Stimulated activated CD8-positive, alpha-beta memory T cell treated with anti-CD3 and anti-CD28 coated beads, Interleukin-4, amount 100 ng/mL, for 24 hours (primary cell): ENCODE data around the gene OR4D2.
A peak's percentile ranks its signal among the peaks of the same experiment; 100 is the strongest.

ENCODE experiments used
- DNase-seq: peaks from one replicate; pipeline ENCODE4 v3.0.0-alpha.2; 2020; ENCODE audit warnings: low read depth

OR4D2 gene

GRCh38 chr17:58210922-58211321, 44.1 kb downstream of the OR4D2 start:
- no peak for DNase-seq

- no peak for DNase-seq
These were observed 48.9 kb downstream of the OR4D2 start for GRCh38 chr17:58215685-58216084.

DNA sequence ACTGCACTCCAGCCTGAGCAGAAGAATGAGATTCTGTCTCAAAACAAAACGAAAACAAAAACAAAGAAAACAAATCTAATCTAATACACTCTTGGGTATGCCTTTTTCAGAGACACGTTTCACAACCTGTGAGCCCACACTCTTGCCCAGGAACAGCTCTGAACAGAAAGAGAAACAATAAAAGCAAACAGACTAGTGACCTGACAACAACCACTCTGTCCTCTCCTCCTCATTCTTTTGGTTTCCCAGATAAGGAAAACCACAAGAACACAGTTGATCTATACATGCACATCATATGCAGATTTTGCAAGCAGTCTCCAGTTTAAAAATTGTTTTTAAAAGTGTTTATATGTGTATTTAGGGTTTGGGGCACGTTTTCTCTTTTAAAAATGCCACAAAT, 51.0 kb downstream of the OR4D2 start:
- no peak for DNase-seq

GRCh38 chr17:58219007-58219788, 52.4 kb downstream of the OR4D2 start, which contains the start of gene MKS1:
Gene MKS1, minus strand, starts transcription at chr17:58219255. Its CDS starts 25 bp downstream, at chr17:58219230.
- peak; percentile 94 for DNase-seq

- no peak for DNase-seq
These were observed 53.0 kb downstream of the OR4D2 start for GRCh38 chr17:58219789-58220183.
